GM12874 (cell line): ENCODE data around the gene BRWD1.

Source experiments
- TF ChIP-seq, protein P1 (sequence below): IDR thresholded peaks from 2 replicates; pipeline ENCODE4 v1.5.1; 2011; ENCODE audit warnings: low read depth, mild to moderate bottlenecking, control low read depth, low read length, moderate library complexity; ENCODE audit not compliant: insufficient read depth

BRWD1 gene

DNA sequence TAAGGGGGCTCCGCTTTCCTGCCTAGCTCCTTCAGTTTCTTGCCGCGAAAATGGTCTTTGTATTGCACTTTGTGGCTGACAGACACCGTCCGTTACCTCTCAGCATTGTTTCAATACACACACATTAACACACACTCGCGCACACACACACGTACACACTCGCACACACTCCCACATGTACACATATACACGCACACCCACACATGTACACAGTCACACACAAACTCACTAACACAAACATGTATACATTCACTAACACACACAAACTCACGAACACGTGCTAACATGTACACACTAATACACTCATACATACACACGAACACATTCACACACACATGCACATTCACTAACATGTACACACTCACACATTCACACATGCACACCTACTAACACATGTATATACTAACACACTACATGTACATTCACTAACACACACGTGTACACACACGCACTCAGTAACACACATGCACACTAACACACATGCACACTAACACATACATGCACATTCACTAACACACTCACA lies 179.1 kb downstream of the BRWD1 start:
- TF ChIP-seq, protein P1, sequence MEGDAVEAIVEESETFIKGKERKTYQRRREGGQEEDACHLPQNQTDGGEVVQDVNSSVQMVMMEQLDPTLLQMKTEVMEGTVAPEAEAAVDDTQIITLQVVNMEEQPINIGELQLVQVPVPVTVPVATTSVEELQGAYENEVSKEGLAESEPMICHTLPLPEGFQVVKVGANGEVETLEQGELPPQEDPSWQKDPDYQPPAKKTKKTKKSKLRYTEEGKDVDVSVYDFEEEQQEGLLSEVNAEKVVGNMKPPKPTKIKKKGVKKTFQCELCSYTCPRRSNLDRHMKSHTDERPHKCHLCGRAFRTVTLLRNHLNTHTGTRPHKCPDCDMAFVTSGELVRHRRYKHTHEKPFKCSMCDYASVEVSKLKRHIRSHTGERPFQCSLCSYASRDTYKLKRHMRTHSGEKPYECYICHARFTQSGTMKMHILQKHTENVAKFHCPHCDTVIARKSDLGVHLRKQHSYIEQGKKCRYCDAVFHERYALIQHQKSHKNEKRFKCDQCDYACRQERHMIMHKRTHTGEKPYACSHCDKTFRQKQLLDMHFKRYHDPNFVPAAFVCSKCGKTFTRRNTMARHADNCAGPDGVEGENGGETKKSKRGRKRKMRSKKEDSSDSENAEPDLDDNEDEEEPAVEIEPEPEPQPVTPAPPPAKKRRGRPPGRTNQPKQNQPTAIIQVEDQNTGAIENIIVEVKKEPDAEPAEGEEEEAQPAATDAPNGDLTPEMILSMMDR: no peak
